UCSD-AML1 (cell line): ENCODE results near the gene COL6A5.
"Not testable (repeated sequence)": the region's sequence is repeated elsewhere in the genome, so short reads cannot be mapped to it uniquely, and the experiment has no call there.

Experiments
- DNase-seq: peaks from one replicate; lab custom pipeline; 2025; ENCODE audit not compliant: unreplicated experiment; lab: John Stamatoyannopoulos, UW

The COL6A5 gene

DNA sequence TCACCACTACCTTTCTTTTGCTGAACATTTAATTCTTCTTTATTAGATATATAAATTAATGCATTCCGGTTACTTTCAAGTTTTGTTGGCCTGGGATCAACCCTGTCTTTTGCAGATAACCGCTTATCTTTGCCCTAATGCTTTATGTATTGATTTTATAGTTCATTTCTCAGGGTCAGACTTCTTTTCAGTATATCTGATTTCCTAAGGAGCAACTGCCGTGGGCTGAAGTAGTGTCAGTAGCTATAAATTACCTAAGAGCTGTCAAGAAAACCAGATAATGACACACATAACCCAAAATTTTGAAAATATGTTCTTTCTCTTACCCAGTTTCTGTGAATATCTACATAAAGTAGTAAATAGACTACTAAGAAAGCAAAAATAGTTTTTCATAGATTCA, 38.0 kb downstream of the COL6A5 start:
- no peak for DNase-seq

DNA sequence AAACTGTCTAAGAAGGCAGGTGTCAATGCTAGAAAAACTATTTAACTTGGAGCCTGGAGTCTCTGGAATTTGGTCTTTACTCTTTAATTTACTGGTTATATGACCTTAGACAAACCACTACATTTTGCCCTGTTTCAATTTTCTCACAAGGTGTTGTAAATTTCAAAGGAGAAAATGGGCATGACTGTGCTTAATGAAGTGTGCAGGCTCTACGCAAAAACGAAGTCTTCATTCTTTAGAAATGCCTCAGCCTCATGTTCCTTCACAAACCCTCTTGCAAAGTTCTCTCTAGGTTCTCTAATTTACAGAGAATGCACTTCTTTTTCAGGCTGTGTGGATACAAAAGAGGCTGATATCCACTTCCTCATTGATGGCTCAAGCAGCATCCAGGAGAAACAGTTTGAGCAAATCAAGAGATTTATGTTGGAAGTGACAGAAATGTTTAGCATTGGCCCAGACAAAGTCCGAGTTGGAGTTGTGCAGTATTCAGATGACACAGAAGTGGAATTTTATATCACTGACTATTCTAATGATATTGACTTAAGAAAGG, 39.1 kb downstream of the COL6A5 start:
- no peak for DNase-seq

- no peak for DNase-seq
Observed at GRCh38 chr3:130386604-130387263, 41.3 kb downstream of the COL6A5 start.

GRCh38 chr3:130389743-130390478, 44.4 kb downstream of the COL6A5 start:
- DNase-seq: no peak

GRCh38 chr3:130392266-130392665, 46.8 kb downstream of the COL6A5 start:
- no peak for DNase-seq

DNA sequence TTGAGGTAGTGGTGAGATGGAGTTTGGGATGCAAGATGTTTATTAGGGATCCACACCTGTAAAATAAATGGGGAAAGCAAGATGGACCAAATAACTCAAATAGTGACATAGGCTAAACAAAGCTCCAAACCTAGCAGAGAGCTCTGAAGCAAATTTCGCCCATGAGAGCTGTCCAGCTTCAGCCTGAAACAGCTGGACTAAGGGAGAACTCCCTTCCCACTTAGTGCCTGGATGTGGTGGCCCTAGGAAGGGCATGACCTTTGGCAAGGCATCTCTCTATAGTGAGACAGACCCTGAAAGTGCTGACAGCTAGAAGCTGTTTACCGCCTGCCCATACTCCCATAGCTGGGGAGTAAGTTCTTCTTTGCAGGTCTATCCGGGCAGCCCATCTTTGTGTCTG, 48.1 kb downstream of the COL6A5 start:
- no peak for DNase-seq

DNA sequence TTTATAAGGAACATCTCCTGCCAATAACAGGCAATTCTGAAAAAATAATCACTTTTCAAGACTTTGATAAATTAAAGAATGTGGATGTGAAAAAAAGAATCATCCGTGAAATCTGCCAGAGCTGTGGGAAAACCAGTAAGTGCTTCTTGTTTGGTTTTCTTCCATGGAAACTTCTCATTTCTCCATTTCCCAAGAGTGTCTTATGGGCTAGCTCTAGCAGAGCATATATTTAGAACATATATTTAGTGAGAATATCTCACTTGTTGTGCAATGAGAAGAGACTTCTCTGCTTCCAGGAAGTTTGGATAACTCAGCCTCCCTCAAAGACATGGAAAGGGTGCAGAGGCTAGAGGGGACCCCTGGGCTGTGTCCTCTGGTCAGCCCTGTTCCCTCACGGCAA, 49.9 kb downstream of the COL6A5 start:
- DNase-seq: no peak

- DNase-seq: no peak
Observed at GRCh38 chr3:130395916-130396315, 50.4 kb downstream of the COL6A5 start.

GRCh38 chr3:130404401-130404800, 58.9 kb downstream of the COL6A5 start:
- DNase-seq: no peak

GRCh38 chr3:130405956-130406355, 60.5 kb downstream of the COL6A5 start:
- DNase-seq: no peak

DNA sequence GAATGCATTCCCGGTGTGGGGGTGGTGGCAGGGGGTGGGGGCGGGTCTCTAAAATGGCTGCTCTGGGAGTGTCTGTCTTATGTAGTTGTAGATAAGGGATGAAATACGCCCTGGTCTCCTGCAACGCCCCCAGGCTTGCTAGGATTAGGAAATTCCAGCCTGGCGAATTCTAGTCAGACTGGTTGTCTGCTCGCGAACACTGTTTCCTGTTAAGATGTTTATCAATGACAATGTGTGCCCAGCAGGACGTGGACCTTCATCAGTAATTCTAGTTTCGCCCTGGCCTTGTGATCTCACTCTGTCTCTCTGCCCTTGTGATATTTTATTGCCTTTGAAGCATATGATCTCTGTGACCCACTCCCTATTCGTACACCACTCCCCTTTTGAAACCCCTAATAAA, 62.8 kb downstream of the COL6A5 start:
- DNase-seq: not testable (repeated sequence)

DNA sequence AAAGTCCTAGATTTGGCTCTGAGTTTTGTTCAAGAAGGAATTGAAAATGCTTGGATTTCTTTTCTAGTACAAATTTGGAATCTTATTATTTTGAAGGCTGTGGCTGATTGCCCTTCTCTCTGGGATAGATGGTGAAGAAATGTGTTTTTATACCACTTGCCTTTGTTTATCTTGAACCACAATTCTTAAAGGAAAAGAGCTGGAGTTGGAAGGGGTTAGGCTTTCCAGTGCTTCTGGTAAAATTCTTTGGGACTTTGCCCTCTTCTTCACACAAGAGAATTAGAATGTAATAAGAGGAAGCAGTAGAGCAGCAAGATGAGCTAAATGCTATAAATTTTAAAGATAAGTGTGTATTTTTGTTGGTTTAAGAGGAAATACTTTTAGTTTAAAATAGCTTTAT, 65.8 kb downstream of the COL6A5 start:
- DNase-seq: no peak

- no peak for DNase-seq
Observed at GRCh38 chr3:130412991-130413560, 67.6 kb downstream of the COL6A5 start.

- no peak for DNase-seq
Observed at GRCh38 chr3:130414457-130414856, 69.0 kb downstream of the COL6A5 start.

GRCh38 chr3:130420466-130420865, 75.0 kb downstream of the COL6A5 start:
- no peak for DNase-seq

DNA sequence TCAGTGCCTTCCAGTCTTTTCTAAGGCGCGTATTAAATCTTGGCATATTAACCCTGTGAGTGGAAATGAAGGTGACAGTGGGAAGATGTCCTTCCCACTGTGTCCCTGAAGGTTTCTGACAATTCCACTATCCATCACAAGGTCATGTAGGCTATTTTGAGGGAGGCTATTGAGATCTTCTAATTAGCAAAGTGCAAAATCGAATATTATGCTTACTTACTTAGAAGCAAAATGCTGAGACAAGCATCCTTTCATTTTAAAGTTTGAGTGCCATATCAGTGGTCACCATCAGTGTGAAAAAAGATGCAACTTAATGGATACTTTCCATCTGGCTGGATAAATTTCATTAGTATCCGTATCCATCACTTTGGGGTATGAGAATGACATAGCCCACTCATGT, 77.6 kb downstream of the COL6A5 start:
- no peak for DNase-seq

- no peak for DNase-seq
Observed at GRCh38 chr3:130424837-130425236, 79.4 kb downstream of the COL6A5 start.

DNA sequence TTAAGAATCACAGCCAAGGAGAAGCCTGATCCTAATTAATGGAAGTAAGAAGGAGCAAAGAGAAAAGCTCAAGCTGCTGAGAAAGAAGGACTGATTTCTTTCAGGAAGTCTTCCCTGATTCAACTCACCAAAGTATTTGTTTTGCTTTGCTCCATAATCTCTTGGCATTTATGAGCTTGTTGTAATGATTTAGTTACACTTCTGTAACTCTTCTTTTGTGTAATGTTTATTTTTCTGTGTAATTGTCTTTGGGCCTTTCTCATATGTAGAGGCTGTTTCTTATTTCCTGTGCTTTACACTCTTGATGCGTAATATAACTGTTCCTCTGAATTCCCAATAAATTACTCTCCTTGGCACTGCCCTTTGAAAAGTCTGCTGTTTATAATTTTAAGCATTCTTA, 80.0 kb downstream of the COL6A5 start:
- DNase-seq: no peak

GRCh38 chr3:130426206-130426605, 80.7 kb downstream of the COL6A5 start:
- DNase-seq: no peak

DNA sequence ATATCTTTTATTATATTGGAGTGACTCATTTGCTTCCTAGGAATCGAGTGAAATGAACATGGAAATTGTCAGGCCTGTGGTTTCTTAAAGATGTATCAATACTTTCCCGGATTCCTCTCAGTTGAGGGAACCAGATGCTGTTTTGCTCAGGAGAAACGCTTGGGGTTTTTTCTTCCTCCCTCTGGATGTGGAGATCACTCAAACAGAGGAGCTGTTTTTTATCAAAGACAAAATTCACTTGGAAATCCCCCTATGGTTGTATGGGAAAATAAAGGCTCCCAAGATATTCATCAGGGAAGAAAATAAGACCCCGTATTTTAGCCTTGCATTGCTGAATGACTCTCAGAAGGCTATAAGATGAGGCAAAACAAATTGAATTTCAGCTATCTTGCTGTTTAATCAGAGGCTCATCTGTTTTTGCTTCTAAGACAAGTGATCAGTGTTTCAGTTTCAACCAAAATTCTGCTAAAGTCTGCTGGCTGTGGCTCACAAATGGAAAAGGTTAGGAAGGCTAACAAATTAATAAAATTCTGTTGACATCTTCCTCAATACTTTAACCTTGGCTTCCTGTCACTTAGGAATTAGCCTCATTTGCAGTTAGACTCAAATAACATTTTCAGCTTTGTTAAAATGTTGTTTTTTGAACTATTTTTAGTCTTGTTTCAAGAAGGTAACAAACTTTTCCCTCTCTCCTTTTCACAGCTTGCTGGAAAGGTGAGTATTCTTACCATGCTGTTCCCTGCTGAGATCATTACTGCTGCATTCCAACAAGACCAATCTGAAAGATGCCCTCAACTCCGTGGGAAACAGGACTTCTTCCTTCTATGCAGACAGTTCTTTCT, 83.6 kb downstream of the COL6A5 start:
- no peak for DNase-seq

DNA sequence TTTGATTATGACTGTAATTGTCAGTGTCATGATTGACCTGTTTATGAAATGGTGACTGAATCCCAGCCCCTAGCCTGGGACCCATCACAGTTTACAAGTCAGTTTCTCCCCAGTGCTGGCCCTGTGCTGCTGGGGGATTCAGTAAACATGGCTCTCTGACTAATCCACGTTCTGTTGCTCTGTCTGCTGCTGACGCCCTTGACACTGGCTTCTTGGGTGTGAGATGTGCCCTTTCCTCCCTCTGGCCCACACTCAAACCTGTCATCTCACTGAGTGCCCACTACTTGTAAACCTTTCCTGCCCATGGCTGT, 84.2 kb downstream of the COL6A5 start:
- no peak for DNase-seq
